Measurements from ENCODE around the gene CYP4F8. TPM values are rescaled to one million over a fixed set of nuclear protein-coding genes. Genes with fewer than 3 reads are reported as not detected.
"Not testable (repeated sequence)": the region's sequence is repeated elsewhere in the genome, so short reads cannot be mapped to it uniquely, and the experiment has no call there.

Gene CYP4F8
- total RNA-seq, 1 donor from 2014 or later: not detected

- POLR2A ChIA-PET: no interaction called here
- Mint-ChIP-seq H3K4me1 (peaks cover 6% of the 10 kb centered on the region), H3K27me3 (peaks cover 25% of the 10 kb centered on the region), H3K9me3 (no peaks in the 10 kb centered on the region), H3K27ac (no peak overlapping the region), H3K36me3 (ENCODE audit: low read depth) (no peaks in the 10 kb centered on the region), H3K4me3 (no peak overlapping the region)
- no peak for DNase-seq
- TF ChIP-seq CTCF (IDR thresholded peaks at IDR 0.05): no peak
- CTCF ChIA-PET: no interaction called here
- intact Hi-C loops (cut with micrococcal nuclease): no loop called here
- ATAC-seq (ENCODE audit: low read depth): no peak
Observed at GRCh38 chr19:15588265-15588664, 26.8 kb upstream of the CYP4F8 start.

- peaks cover 31% of the 10 kb centered on the region for H3K27me3 Mint-ChIP-seq
- intact Hi-C loops (cut with micrococcal nuclease): no loop called here
- ChIA-PET CTCF (no interaction called here), POLR2A (interaction anchor here (0.5 kb wide), 1 partner anchor 885 kb away, joined by 3 read pairs; no protein-coding TSS in a partner anchor)
- H3K27ac Mint-ChIP-seq: no peak overlapping the region
- no peak for ATAC-seq (ENCODE audit: low read depth)
- no peaks in the 10 kb centered on the region for H3K36me3 Mint-ChIP-seq (ENCODE audit: low read depth)
- no peak for TF ChIP-seq CTCF (IDR thresholded peaks at IDR 0.05)
- H3K4me3 Mint-ChIP-seq: no peak overlapping the region
- DNase-seq: no peak
- H3K9me3 Mint-ChIP-seq: no peaks in the 10 kb centered on the region
- H3K4me1 Mint-ChIP-seq: no peaks in the 10 kb centered on the region
Observed at GRCh38 chr19:15589760-15590451, 25.1 kb upstream of the CYP4F8 start.

- Mint-ChIP-seq H3K27ac (no peak overlapping the region), H3K27me3 (peaks cover 34% of the 10 kb centered on the region), H3K36me3 (ENCODE audit: low read depth) (no peaks in the 10 kb centered on the region), H3K4me1 (no peaks in the 10 kb centered on the region), H3K4me3 (no peak overlapping the region), H3K9me3 (peaks cover 5% of the 10 kb centered on the region)
- intact Hi-C loops (cut with micrococcal nuclease): no loop called here
- POLR2A ChIA-PET: no interaction called here
- ATAC-seq (ENCODE audit: low read depth): no peak
- DNase-seq: no peak
- CTCF ChIA-PET: no interaction called here
- TF ChIP-seq CTCF (IDR thresholded peaks at IDR 0.05): no peak
Observed at GRCh38 chr19:15591796-15592195, 23.2 kb upstream of the CYP4F8 start.

GRCh38 chr19:15592506-15592905 is 22.5 kb upstream of the CYP4F8 start:
- POLR2A ChIA-PET; H3K36me3 Mint-ChIP-seq (ENCODE audit: low read depth); intact Hi-C loops (cut with micrococcal nuclease); H3K4me3 Mint-ChIP-seq; CTCF ChIA-PET; H3K4me1 Mint-ChIP-seq; DNase-seq; H3K27ac Mint-ChIP-seq; ATAC-seq (ENCODE audit: low read depth); H3K9me3 Mint-ChIP-seq: not testable (repeated sequence)
- H3K27me3 Mint-ChIP-seq: peaks cover 34% of the 10 kb centered on the region

- POLR2A ChIA-PET; CTCF ChIA-PET; H3K36me3 Mint-ChIP-seq (ENCODE audit: low read depth); intact Hi-C loops (cut with micrococcal nuclease); H3K27ac Mint-ChIP-seq; H3K9me3 Mint-ChIP-seq; DNase-seq; H3K4me3 Mint-ChIP-seq; ATAC-seq (ENCODE audit: low read depth); H3K4me1 Mint-ChIP-seq: not testable (repeated sequence)
- peaks cover 26% of the 10 kb centered on the region for H3K27me3 Mint-ChIP-seq
Observed at GRCh38 chr19:15593766-15594165, 21.3 kb upstream of the CYP4F8 start.

GRCh38 chr19:15595069-15595468 is 19.9 kb upstream of the CYP4F8 start:
- Mint-ChIP-seq H3K27me3 (peaks cover 22% of the 10 kb centered on the region), H3K27ac (no peak overlapping the region), H3K4me3 (no peak overlapping the region), H3K36me3 (ENCODE audit: low read depth) (no peaks in the 10 kb centered on the region), H3K9me3 (peaks cover 5% of the 10 kb centered on the region), H3K4me1 (no peaks in the 10 kb centered on the region)
- ATAC-seq (ENCODE audit: low read depth) (no peak), DNase-seq (no peak)
- ChIA-PET CTCF (no interaction called here), POLR2A (no interaction called here)
- intact Hi-C loops (cut with micrococcal nuclease): no loop called here
- TF ChIP-seq CTCF (IDR thresholded peaks at IDR 0.05): no peak

- H3K27me3 Mint-ChIP-seq; ATAC-seq (ENCODE audit: low read depth); H3K9me3 Mint-ChIP-seq; H3K4me3 Mint-ChIP-seq; POLR2A ChIA-PET; DNase-seq; H3K4me1 Mint-ChIP-seq; H3K27ac Mint-ChIP-seq; intact Hi-C loops (cut with micrococcal nuclease); H3K36me3 Mint-ChIP-seq (ENCODE audit: low read depth): not testable (repeated sequence)
- CTCF ChIA-PET: interaction anchor here (0.6 kb wide), 1 partner anchor 23 kb away, joined by 4 read pairs; no protein-coding TSS in a partner anchor
Observed at GRCh38 chr19:15607978-15608925, 6.8 kb upstream of the CYP4F8 start.
